GM18508 (cell line): ENCODE data around the gene BCL2.

Source experiments
- ATAC-seq: cut with Tn5 transposase; IDR thresholded peaks from one replicate; pipeline ENCODE4 v1.9.1; 2021; ENCODE audit warnings: moderate number of reproducible peaks; ENCODE audit not compliant: insufficient read depth, unreplicated experiment

Gene BCL2

DNA sequence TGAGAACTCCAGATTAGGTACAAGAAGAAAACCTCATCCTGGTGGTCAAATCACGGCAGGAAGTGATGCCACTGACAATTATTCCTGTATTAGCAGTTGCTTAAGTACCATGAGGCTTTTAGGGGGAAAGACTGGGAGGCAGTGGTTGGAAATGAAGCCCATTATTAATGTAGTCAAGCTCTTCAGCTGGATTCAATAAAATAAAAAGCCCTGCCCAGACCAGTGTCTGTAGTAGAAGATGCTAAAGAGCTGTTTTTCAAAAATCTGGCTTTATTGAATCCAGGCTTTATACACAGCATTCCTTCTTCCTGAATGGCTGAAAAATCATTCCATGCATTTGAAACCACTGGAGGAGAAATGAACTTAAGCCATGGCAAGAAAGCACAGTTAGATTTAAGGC lies 155.2 kb downstream of the BCL2 start:
- no peak for ATAC-seq

GRCh38 chr18:63162271-63163014 lies 157.1 kb downstream of the BCL2 start:
- no peak for ATAC-seq

DNA sequence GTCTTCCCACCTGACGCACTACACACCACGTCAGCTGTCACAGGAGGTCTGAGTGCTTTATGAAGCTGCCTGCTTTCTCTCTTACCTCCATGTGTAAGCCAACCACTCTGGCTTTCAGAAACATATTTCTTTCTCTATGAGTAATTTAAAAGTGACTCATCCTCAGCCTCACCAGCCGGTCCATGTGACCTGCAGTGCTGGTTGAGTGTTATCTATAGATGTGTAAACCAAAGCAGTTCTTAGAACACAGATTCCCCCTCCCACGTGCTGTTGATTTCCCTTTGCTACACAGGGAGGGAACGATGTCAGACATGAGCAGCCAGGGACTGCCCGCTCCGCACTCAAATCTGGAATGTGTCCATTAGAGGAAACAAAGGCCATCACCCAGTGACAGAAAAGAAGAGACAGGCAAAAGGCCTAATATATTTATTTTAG lies 157.8 kb downstream of the BCL2 start:
- peak; percentile 48 for ATAC-seq

GRCh38 chr18:63161032-63161760 lies 158.4 kb downstream of the BCL2 start:
- peak; percentile 15 for ATAC-seq

DNA sequence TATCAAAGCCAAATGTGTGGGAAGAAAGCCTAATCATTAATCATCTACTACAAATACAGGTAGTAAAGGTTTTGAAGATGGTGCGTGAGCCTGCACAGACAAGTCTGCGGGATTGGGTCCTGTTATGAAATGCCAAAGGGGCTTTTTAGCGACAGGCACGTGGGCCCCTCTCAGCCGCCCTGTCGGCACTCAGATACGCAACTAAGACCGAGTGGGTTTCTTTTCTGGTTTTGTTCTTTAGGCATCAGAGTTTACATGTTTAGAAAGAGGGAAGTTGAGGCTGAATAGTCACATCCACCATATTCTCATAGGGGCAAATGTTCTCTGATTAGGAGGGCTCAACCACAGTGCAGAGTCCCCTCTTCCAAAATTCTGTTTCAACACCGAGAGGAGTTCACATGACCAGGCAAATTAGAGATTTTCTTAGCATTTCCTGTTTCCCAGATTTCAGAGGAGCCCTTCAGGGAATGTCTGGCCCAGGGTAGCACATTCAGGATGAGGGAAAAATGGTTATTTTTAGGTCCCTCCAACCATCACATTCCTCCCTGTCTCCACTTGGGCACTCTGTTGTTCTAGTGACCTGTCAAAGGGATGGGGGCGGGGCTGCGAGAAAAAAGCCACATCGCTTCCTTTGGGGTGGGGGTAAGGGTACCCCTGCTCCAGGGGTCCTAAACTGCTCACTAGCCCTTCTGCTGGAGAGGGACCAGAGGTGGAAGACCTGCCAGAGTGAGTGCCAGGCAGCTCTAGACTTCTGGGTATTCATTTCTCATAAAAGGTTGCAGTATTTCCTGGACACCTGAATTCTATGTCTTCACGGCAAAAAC lies 159.2 kb downstream of the BCL2 start:
- ATAC-seq: no peak

GRCh38 chr18:63159590-63159989 lies 160.0 kb downstream of the BCL2 start:
- no peak for ATAC-seq

DNA sequence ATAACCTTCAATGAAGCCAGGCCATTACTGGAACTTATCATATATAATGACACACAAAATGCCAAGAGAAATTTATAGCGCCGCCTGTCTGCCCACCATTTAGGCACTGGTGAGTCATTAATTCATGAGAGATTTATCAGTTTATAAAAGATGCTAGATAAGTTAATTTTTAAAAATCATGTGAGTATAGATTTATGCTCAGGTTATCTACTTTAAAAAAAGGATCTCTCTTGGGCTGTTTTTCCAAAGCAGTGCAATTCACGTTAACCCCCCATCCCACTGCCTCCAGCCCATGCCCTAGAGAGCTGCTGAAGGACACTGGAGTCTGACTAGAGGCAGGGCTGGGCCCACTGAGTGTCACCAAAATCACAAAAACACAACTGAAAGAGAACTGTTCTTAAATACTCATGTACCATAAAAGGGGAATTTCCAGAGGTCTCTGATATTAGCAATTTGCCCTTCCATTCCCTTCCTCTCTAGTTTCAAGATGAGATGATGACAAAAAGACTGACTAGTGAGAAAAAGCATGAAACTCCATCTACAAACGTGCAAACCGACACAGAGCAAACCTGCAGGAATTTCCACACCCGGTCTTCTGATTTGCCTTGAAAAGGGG lies 160.8 kb downstream of the BCL2 start:
- ATAC-seq: no peak

DNA sequence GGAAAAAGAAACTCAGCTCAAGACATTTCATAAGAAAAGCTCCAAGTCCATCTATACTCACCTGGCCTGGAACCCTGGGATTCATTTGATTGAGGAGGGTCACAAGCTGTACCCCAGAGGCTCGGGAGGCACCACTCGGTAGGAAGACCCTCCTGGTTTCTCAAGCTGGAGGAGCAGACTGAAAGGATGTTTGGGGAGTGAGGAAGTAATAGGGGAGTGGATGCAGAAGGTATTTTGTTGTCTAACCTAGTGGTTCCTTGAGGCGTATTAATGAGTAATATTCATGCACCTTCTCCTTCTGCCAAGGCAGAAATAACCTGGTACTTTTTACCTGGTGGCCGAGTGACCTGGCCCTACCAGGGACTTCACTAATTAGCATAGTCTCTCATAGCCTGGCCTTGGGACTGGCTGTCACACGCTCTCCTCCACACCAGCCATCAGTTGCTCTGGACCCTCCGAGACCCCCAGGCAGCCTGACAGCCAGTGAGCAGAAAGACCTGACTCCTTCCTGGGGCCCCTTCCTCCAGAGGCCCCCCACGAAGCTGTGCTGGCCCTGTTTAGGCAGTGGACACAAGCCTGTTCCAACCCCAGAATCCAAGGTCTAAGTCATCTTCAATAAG lies 161.4 kb downstream of the BCL2 start:
- ATAC-seq: no peak

GRCh38 chr18:63157293-63158011 lies 162.1 kb downstream of the BCL2 start:
- ATAC-seq: no peak

GRCh38 chr18:63155910-63156773 lies 163.4 kb downstream of the BCL2 start:
- ATAC-seq: no peak

- no peak for ATAC-seq
Measured at GRCh38 chr18:63155169-63155852, 164.3 kb downstream of the BCL2 start.

DNA sequence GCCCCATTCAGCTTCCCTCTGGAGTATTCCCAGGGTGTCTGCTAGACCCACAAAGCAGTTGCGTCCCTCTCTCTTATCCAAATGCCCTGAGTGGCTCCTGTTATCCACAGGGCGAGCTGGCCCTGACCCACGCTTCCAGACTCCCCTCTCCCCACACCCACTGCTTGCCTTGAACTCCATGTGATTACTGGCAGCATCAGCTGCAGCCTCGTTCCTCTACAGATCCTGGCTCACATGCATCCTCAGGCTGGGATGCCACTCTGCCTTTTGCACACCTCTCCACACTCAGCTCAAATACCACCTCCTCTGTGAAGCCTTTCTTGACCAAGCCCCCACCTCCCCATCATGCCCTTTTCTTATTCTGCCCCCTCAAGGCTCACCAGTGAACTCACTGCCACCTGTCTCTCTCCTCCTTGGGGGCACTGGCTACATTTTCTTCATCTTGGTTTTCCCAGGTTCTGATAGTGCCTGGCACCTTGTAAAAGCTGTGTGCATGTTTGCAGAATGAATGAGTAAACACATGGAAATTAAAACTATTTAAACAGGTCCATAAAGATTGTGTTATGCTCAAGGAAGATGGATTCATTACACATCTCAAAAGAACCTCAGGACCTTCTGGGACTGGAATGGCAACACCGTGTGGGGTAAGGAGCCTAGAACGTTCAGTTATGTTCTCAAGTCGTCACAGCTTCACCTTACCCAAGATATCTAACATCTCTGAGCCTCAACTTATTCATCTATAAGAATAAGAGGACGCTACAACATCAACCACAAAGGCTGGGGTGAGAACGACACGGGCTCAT lies 165.0 kb downstream of the BCL2 start:
- no peak for ATAC-seq

DNA sequence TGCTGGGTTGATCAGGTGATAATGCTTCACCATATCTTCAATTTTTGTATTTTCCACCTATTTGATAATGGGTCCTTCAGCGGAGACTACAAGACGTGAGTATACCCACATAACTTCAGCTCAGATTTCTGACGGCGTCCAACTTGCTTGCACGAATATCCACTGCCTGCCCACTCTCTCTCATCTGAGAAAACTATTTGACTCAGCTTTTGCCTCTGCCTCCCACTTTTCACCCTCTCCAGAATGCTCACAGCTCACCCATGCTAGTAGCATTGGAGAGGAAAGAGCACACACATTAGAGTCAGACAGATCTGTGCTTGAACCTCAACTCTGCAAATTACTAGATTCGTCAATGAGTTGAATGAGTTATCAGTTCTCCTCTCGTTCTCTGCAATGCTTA lies 166.8 kb downstream of the BCL2 start:
- ATAC-seq: no peak

GRCh38 chr18:63152096-63152495 lies 167.5 kb downstream of the BCL2 start:
- no peak for ATAC-seq

GRCh38 chr18:63151539-63151938 lies 168.0 kb downstream of the BCL2 start:
- ATAC-seq: no peak

DNA sequence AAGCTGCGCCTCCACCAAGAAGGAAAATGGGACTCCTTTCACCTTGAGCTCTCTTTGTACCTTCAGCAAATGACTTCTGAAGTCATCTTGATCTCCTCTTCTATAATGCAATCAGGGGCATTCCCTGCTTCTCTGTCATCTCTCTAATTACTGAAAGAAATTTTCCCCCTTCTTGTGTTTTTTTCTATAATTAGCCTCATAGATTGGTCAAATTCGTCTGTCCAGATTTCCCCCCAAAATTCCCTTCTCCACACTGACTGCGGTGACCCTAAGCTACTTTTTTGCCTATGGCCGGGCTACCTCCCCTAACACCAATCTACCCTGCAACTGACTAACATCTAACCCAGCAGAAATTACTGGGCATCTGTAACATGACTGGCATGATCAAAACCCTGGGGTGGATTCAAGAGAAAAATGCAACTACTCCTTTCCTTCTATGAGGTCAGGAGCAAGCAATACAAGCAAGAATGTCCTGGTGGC lies 168.6 kb downstream of the BCL2 start:
- no peak for ATAC-seq

- no peak for ATAC-seq
Measured at GRCh38 chr18:63150326-63150725, 169.2 kb downstream of the BCL2 start.
